OCI-LY3 (cell line): ENCODE data around the gene TMEM132D.

ENCODE experiments used
- H2AFZ ChIP-seq: fragments of 200-600, 300-600 bp; shearing (Covaris generic); 2 replicates; pipeline ENCODE4 v1.6.0; 2014; ENCODE audit warnings: antibody characterized with exemption, low read depth, low read length
- H3K27ac ChIP-seq: fragments of 200-600, 300-600 bp; sonication (generic); 2 replicates; pipeline ENCODE4 v1.5.1; 2014; ENCODE audit warnings: mild to moderate bottlenecking, low read length, moderate library complexity, mixed read lengths
- H3K27me3 ChIP-seq: fragments of 200-600, 300-600 bp; sonication (generic); 2 replicates; pipeline ENCODE4 v1.6.1; 2014; ENCODE audit warnings: low read depth, low read length, mixed read lengths
- H3K36me3 ChIP-seq: fragments of 200-600, 300-600 bp; sonication (generic); replicated peaks from 2 replicates; pipeline ENCODE3; 2014; ENCODE audit warnings: low read depth, low read length, mixed read lengths
- H3K4me1 ChIP-seq: fragments of 300-600, 200-600 bp; sonication (generic); 2 replicates; pipeline ENCODE4 v1.6.1; 2014; ENCODE audit warnings: low read length, mixed read lengths
- H3K4me2 ChIP-seq: fragments of 200-600, 300-600 bp; sonication (generic); 2 replicates; pipeline ENCODE4 v1.6.1; 2014; ENCODE audit warnings: low read length, mixed read lengths
- H3K4me3 ChIP-seq: fragments of 300-600, 200-600 bp; sonication (generic); 2 replicates; pipeline ENCODE4 v1.5.1; 2014; ENCODE audit warnings: antibody characterized with exemption, mild to moderate bottlenecking, low read length, moderate library complexity
- H3K79me2 ChIP-seq: fragments of 300-600, 200-600 bp; shearing (Covaris generic); 2 replicates; pipeline ENCODE4 v1.6.1; 2014; ENCODE audit warnings: mild to moderate bottlenecking, low read length, mixed read lengths
- H3K9ac ChIP-seq: fragments of 300-600, 200-600 bp; shearing (Covaris generic); 2 replicates; pipeline ENCODE4 v1.6.0; 2014; ENCODE audit warnings: mild to moderate bottlenecking, low read length, moderate library complexity
- H3K9me3 ChIP-seq: fragments of 200-600, 300-600 bp; shearing (Covaris generic); 2 replicates; pipeline ENCODE4 v1.6.1; 2014; ENCODE audit warnings: low read length, mixed read lengths; ENCODE audit not compliant: insufficient read depth
- H4K20me1 ChIP-seq: fragments of 200-600, 300-600 bp; sonication (generic); 2 replicates; pipeline ENCODE4 v1.6.1; 2016; ENCODE audit warnings: low read length, mixed read lengths; ENCODE audit not compliant: insufficient read depth
- EZH2phosphoT487 ChIP-seq: fragments of 200-600 bp; shearing (Covaris generic); IDR thresholded peaks from 2 replicates; pipeline ENCODE4 v1.6.1; 2018; ENCODE audit warnings: antibody characterized with exemption, mixed run types, low read depth
- TF ChIP-seq, protein P1 (sequence below): fragments of 200-600, 300-600 bp; sonication (generic); IDR thresholded peaks from 2 replicates; pipeline ENCODE4 v1.5.1; 2014; ENCODE audit warnings: antibody characterized with exemption, low read length, low read depth

Gene TMEM132D

DNA sequence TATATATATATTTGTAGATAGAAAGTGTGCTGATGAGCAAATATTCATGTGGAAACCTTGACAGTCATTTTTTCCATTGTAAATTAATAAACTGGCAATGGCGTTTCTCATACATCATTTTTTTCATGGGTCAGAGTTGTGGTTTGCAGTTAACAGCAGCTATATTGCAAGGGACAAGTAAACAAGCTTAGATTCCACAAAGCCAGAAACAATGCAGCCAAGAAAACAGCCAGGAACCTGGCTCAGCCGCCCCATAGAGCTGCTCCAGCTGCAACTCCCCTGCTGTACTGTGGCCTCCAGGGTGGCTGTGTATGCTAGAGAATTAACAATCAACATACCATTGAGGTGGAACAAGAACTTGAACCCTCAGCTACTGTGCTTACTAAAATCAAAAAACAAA is 298.2 kb downstream of the TMEM132D start:
- Histone ChIP-seq H3K4me3 (no peak overlapping the region), H3K4me2 (no peak overlapping the region), H3K4me1 (no peaks in the 10 kb centered on the region), H3K79me2 (no peaks in the 10 kb centered on the region), H3K27ac (no peak overlapping the region), H2AFZ (no peak overlapping the region), H3K27me3 (no peaks in the 10 kb centered on the region), H3K36me3 (no peaks in the 10 kb centered on the region), H3K9me3 (no peaks in the 10 kb centered on the region), H4K20me1 (no peaks in the 10 kb centered on the region), H3K9ac (no peak overlapping the region)
- TF ChIP-seq, protein P1, sequence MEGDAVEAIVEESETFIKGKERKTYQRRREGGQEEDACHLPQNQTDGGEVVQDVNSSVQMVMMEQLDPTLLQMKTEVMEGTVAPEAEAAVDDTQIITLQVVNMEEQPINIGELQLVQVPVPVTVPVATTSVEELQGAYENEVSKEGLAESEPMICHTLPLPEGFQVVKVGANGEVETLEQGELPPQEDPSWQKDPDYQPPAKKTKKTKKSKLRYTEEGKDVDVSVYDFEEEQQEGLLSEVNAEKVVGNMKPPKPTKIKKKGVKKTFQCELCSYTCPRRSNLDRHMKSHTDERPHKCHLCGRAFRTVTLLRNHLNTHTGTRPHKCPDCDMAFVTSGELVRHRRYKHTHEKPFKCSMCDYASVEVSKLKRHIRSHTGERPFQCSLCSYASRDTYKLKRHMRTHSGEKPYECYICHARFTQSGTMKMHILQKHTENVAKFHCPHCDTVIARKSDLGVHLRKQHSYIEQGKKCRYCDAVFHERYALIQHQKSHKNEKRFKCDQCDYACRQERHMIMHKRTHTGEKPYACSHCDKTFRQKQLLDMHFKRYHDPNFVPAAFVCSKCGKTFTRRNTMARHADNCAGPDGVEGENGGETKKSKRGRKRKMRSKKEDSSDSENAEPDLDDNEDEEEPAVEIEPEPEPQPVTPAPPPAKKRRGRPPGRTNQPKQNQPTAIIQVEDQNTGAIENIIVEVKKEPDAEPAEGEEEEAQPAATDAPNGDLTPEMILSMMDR, result no peak
- TF ChIP-seq EZH2phosphoT487, result no peak

- no peak overlapping the region for H3K9ac ChIP-seq
- no peak overlapping the region for H3K4me2 ChIP-seq
- no peaks in the 10 kb centered on the region for H3K36me3 ChIP-seq
- H4K20me1 ChIP-seq, result no peaks in the 10 kb centered on the region
- no peak overlapping the region for H3K27ac ChIP-seq
- no peaks in the 10 kb centered on the region for H3K27me3 ChIP-seq
- H2AFZ ChIP-seq, result no peak overlapping the region
- H3K4me3 ChIP-seq, result no peak overlapping the region
- H3K9me3 ChIP-seq, result no peaks in the 10 kb centered on the region
- no peaks in the 10 kb centered on the region for H3K79me2 ChIP-seq
- no peak for TF ChIP-seq EZH2phosphoT487
- TF ChIP-seq, protein P1, result no peak
- no peaks in the 10 kb centered on the region for H3K4me1 ChIP-seq
These were observed 299.3 kb downstream of the TMEM132D start for GRCh38 chr12:129604506-129604905.

DNA sequence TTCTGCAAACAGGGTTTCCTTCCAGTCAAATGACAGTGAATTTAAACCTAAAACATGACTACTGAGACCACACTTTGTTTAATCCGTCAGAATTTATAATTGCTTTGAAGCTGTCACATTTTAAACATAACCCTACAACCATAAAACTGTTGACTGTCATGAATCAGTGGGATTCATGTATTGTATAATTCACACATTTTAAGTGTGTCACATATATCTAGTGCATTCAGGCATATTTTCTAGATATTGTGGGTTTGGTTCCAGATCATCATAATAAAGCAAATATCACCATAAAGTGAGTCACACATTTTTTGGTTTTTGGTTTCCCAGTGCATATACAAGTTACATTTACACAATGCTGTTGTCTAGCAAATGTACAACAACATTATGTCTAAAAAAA is 304.4 kb downstream of the TMEM132D start:
- Histone ChIP-seq H2AFZ (no peak overlapping the region), H3K4me1 (no peaks in the 10 kb centered on the region), H3K9ac (no peak overlapping the region), H3K4me3 (no peak overlapping the region), H3K79me2 (no peaks in the 10 kb centered on the region), H3K27me3 (no peaks in the 10 kb centered on the region), H3K27ac (no peak overlapping the region), H3K9me3 (no peaks in the 10 kb centered on the region), H3K4me2 (no peak overlapping the region), H4K20me1 (no peaks in the 10 kb centered on the region), H3K36me3 (no peaks in the 10 kb centered on the region)
- TF ChIP-seq, protein P1, result no peak
- TF ChIP-seq EZH2phosphoT487, result no peak

- Histone ChIP-seq H3K27me3 (no peaks in the 10 kb centered on the region), H3K4me1 (no peaks in the 10 kb centered on the region), H3K9me3 (no peaks in the 10 kb centered on the region), H3K36me3 (no peaks in the 10 kb centered on the region), H3K4me2 (no peak overlapping the region), H3K27ac (no peak overlapping the region), H3K79me2 (no peaks in the 10 kb centered on the region), H3K4me3 (no peak overlapping the region), H4K20me1 (no peaks in the 10 kb centered on the region), H2AFZ (no peak overlapping the region), H3K9ac (no peak overlapping the region)
- TF ChIP-seq EZH2phosphoT487, result no peak
- TF ChIP-seq, protein P1, result no peak
These were observed 309.7 kb downstream of the TMEM132D start for GRCh38 chr12:129594098-129594497.
